Activated naive CD4-positive, alpha-beta T cell treated with anti-CD3 and anti-CD28 coated beads, Interleukin-2, amount 50 U/mL, for 16 hours (primary cell): ENCODE measurements around the gene HNRNPA1.
A peak's percentile ranks its signal among the peaks of the same experiment; 100 is the strongest.
"Not testable (repeated sequence)": the region's sequence is repeated elsewhere in the genome, so short reads cannot be mapped to it uniquely, and the experiment has no call there.

ENCODE experiments used
- DNase-seq: peaks from one replicate; pipeline ENCODE4 v3.0.0-alpha.2; 2020

Gene HNRNPA1

DNA sequence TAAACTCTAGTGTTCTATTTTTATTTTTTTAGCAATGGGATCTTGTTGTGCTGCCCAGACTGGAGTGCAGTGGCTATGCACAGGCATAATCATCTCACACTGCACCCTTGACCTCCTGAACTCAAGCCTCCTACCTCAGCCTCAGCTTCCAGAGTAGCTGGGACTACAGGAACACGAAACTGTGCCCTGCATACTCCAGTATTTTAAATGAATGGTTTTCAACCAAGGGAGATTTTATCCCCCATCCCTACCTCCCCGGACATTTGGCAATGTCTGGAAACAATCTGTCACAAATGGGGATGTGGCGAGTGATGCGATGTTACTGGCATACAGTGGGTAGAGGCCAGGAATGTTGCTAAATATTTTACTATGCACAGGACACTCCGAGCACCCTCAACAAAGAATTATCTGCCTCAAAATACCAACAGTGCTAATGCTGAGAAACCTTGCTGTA lies 2.7 kb upstream of the HNRNPA1 start:
- DNase-seq: no peak

DNA sequence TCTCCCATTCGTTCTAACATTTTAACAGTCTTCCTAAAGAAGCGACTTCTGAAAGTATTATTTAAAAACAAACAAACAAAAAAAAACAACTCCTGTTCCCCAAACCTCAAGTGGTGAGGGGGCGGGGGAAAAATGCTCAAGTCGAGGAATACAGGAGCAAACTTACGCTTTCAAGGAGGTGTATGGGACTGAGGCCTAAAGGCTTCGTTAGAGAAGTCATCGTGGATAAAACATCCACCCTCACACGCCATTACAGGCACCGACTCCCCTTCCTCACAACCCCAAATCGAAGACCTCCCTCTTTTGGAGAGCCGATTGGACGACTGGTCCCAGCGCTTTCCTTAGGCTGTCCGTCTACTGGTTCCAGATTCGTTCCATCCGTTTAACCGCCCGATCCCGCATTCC lies 1.3 kb upstream of the HNRNPA1 start:
- no peak for DNase-seq

DNA sequence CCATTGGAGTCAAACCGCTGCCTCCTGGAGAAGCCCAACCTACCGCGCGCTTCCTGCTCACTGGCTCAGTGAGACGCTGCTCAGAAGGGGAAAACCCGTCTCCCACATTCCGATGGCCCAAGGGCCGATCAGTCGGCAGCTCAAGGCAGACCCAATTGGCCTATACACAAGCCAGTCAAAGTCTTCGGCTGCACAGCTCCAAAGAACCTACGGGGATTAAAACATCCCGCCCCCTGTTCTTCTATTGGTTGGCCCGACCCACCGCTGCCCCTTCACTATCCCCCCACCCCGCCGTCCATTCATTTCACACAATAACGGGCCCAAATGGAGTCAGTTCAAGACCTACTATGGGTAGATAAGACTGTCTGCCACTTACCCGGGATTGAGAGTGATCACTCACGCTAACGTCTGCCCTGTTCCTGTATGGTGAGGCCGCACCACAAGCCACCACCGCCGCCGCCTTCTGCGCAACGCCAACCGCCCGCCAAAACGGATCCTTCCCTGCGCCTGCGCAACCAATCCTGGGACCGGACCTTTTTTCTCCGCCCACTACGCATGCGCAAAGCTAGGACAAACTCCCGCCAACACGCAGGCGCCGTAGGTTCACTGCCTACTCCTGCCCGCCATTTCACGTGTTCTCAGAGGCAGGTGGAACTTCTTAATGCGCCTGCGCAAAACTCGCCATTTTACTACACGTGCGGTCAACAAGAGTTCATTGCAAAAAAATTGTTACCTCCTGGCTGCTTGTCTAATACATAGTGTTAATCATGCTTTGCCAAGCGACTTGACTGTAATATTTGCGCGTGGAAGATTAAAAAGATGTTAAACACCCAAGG lies 676 bp upstream of the HNRNPA1 start, which contains the start of gene CBX5:
Gene CBX5 (minus strand): TSS at position 491 of the 836 bp plus-strand sequence. CDS start 22,472 bp downstream, outside the sequence.
- peak; percentile 99 for DNase-seq

- not testable (repeated sequence) for DNase-seq
Observed at GRCh38 chr12:54281261-54281638, 724 bp downstream of the HNRNPA1 start.

GRCh38 chr12:54281694-54282093 lies 1.2 kb downstream of the HNRNPA1 start:
- not testable (repeated sequence) for DNase-seq

- peak; percentile 44 for DNase-seq
Observed at GRCh38 chr12:54282949-54283593, 2.5 kb downstream of the HNRNPA1 start.

DNA sequence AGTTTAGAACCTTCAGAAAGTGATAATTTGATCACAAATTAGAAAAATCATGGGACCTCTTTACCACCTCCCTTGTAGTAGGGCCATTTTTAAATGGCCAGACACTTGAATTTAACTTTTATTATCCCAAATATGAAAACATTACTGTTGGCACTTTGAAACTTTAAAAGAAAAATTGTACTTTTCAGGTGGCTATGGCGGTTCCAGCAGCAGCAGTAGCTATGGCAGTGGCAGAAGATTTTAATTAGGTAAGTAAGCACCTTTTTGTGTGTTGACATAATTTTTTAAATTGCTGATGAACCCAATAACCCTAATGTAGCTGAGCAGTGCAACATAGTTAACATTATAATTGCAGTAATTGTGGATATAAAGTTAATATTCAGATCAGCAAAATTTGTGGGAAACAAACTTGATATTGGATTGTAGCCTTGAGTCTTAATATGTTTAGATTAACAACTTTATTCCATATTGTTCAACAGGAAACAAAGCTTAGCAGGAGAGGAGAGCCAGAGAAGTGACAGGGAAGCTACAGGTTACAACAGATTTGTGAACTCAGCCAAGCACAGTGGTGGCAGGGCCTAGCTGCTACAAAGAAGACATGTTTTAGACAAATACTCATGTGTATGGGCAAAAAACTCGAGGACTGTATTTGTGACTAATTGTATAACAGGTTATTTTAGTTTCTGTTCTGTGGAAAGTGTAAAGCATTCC lies 3.7 kb downstream of the HNRNPA1 start:
- not testable (repeated sequence) for DNase-seq

DNA sequence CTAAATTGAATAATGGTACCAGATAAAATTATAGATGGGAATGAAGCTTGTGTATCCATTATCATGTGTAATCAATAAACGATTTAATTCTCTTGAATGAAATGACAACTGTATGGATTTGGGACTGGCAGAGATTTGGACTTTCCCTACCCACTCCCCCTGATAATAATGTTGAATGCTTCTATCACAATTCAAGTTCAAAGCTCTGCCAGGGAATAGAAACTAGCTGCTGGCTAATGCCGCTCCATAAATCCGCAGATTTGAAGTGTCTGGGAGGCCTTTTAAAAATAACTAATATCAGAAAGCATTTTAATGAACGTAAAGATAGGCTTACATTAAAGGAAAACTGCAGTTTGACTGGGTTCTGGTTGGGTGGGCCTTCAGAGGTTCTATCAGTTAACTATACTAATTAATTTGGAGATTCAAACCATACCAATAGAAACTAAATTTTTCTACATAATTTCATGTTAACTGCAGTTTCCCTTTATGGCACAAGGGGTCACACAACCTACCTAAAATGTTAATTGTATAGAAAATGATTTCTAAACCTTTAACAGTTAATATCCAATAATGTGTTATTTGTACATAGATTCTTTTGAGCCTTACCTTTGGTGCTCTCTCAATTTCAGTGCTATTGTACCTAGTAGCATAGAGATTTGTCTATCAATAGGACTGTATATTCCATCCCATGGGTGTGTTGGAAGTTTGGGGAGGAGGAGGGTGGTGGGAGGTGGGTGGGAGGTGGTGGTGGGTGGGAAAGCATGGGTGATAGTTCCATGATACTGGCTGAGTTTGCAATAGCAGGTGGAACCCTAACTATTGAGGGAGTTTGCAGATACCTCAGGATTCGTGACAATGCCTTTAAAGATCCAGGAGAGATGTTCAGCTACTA lies 4.9 kb downstream of the HNRNPA1 start:
- no peak for DNase-seq

DNA sequence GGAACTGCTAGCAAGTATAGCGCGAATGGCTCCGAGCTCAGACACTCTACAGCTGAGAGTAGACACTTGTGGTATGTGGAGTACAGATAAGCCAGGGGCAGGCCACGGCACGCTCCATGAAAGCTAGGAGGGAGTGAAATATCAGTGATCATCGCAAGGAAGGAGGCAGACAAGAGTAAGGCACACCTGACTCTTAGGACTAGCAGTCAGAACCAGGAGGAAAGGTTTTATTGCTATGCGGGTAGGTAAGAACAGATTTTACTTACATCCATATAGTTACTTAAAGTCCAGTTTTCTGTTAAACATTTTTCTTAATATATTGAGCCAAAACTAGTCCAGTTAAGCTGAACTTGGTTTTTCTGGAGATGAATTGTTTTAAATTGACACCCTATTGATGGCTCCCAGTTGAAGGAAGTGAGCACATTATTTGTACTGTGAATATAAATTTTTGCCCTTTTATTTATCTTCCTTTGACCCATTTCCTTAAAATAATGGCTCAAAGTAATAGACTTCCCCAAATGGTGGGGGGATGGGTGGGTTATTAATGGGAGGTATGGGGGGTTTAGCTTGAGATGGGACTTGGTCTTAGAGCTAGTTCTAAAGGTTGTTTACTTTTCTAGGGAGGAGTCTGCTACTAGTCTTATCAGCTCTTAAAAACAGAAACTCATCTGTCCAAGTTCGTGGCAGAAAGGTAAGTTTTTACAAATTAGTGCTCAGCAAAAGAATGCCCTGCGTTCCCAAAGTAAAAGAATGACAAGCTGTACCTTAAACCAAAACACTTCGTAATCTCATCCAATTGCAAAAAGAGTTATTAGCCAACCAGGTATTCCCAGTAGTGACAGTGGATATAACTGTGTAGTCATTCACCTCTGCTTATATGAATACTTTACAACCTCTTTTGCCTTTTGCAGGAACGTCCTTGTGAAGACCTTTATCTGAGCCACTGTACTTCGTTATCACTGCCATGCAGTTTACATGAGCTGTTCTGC lies 5.8 kb downstream of the HNRNPA1 start:
- peak; percentile 20 for DNase-seq

DNA sequence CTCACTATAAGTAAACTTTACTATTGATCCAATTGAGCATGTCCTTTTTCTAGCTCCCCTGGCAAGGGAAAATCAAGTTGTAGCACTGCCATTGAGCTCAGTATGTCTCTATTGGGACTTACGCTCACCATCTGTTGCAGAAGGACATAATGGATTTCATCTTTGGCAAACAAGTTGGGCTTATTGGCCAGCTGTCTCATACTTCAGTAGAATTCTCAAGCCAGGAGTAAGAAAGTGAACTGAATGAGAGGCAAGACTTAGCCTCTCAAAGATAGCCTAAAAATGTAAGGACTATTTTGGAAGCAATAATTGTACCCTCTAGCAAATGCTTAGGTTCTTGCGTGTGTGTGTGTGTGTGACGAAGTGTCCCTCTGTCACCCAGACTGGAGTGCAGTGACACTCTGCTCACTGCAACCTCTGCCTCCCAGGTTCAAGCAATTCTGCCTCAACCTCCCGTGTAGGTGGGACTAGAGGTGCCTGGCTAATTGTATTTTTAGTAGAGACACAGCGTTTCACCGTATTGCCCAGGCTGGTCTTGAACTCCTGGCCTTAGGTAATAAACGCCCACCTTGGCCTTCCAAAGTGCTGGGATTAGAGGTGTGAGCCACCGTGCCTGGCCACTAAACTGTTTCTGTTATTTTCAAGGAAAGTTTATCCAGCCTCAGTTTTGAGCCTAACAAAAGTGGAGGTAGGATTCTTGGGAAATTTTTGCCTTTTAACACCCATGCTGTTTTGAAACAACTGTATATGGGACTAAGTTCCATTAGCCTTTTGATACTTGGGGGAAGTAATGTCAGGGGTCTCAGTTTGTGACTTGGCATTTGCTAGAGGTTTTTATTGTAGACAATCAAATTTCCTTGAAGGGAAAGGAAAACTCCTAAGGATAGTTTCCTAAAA lies 7.0 kb downstream of the HNRNPA1 start:
- DNase-seq: peak; percentile 23

GRCh38 chr12:54292083-54292930 lies 11.8 kb downstream of the HNRNPA1 start:
- no peak for DNase-seq

- DNase-seq: no peak
Observed at GRCh38 chr12:54292931-54293241, 12.4 kb downstream of the HNRNPA1 start.

DNA sequence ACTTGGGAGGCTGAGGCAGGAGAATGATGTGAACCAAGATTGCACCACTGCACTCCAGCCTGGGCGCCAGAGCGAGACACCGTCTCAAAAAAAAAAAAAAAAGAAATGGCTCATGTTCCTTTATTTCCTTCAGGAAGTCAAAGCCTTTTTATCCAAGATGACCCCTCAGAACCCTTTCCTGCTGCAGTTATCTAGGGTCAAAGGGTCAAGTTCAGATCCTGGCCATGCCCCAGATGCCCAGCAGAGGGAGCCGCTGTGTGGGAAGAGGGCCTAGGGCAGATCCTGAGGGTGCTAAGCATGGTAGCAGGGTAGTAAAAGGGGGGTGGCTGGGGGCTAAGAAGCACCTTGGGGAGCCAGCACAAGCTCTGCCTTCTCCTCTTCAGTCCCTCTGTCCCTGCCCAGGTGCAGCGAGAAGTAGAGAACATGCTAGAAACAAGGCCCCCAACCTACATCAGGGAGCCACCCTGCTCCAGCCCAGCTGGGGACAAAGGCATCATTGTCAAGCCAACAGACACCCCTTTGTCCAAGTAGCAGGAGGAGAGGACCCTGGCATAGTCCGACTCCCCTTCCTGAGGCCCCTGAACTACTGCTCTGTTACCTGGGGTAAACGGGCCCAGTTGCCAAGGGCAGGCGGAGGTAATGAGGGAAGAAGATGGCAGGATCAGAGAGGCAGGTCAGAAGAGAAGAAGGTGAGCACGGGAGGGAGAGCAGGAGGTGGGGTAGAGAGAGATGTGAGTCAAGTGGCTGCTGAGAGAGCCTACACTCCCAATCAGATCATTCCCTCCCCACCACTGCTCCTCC lies 13.8 kb downstream of the HNRNPA1 start:
- peak; percentile 58 for DNase-seq

- no peak for DNase-seq
Observed at GRCh38 chr12:54294953-54295566, 14.5 kb downstream of the HNRNPA1 start.

DNA sequence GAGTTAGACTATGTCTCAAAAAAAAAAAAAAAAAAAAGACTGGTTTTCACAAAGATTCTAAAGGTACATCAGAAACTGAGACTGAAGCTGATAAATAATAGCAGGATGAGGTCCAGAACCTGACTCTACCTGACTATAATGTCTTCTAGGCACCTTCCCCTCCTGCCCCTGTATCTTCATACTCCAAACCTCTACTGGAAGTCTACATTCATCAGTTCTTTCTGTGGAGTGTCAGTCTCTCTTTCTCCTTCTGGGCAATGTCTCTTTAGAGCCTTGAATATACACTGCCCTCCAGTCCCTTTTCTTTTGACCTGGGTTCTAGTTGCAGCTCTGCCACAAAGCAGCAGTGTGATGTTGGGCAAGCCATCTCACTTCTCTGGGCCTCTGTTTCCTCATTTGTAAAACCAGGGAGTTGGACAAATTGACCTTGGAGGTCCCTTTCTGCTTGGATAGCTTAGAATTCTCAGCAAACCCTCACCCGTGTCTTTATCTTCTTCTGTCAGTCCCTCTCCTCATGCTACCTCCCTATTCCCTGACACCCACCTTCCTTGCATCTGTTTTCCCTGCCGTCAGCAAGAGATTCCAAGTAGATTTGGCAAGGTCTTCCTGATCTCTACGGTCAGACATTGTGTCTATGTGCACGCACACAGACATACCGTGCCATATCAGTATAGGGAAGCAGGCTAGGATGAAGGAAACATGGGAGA lies 16.0 kb downstream of the HNRNPA1 start:
- no peak for DNase-seq

DNA sequence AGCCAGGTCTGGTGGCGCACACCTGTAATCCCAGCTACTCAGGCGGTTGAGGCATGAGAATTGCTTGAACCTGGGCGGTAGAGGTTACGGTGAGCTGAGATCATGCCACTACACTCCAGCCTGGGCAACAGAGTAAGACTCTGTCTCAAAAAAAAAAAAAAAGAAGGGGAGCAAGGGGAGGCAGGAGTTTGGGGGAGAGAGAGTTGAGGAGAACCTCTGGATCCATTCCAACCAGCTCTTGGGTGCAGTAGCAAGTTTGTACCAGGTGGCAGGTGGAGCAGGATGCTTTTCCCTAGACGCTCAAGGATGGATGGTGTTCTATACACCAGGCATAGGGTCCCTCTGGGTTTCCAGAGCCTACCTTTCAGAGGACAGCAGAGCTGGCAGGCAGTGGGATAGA lies 18.4 kb downstream of the HNRNPA1 start:
- no peak for DNase-seq

DNA sequence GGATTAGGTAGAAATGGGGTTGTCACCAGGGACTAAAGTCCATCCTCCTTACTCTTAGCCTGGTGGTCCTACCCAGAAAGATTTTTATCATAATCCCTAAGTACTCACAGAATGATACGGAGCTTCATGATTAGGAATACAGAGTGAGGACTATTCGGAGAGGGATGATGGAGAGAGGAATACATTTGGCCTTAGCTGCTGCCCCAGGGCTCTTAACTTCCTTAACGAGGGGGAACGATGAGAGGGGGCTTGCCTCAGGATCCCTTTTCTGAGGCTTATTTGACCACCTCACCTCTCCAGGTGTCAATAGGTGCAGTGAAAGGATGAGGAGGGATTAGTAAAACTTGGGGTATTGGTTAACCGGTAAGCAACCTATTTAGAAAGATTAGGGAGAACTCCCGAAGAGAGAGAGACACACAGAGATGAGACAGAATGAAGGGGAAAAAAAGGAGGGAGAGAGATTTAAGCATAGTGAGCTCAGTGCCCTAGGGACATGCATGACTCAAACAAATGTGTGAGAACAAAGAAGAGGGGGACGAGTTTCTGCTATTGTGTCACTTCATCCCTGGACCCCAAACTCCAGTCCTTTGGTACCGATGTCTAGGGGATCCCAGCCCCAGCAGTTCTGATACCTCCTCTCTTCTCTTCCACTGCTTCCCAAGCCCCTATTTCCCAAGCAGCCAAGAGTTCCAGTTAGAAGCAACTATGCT lies 19.1 kb downstream of the HNRNPA1 start:
- DNase-seq: no peak
